ENCODE data around the gene RBM39. TPM values are rescaled to one million over a fixed set of nuclear protein-coding genes. Genes with fewer than 3 reads are reported as not detected.

RBM39 gene
- total and polyA plus RNA-seq, 2 of the 13 experiments (the other 11 are each of a cell fraction or from before 2014, with no cell fraction given): 788 to 920 TPM

GRCh38 chr20:35697696-35698297, 44.3 kb downstream of the RBM39 start (continued):
- TF ChIP-seq, protein P1, sequence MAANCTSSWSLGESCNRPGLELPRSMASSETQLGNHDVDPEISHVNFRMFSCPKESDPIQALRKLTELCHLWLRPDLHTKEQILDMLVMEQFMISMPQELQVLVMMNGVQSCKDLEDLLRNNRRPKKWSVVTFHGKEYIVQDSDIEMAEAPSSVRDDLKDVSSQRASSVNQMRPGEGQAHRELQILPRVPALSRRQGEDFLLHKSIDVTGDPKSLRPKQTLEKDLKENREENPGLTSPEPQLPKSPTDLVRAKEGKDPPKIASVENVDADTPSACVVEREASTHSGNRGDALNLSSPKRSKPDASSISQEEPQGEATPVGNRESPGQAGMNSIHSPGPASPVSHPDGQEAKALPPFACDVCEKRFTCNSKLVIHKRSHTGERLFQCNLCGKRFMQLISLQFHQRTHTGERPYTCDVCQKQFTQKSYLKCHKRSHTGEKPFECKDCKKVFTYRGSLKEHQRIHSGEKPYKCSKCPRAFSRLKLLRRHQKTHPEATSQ (CRISPR knock-in tag; IDR thresholded peaks at IDR 0.05; ENCODE audit: borderline replicate concordance): no peak
- no peak for TF ChIP-seq CC2D1A (CRISPR knock-in tag; IDR thresholded peaks at IDR 0.05)
- 0 out of 2 replicates have a peak, but pooled peaks have one; percentile 17 for TF ChIP-seq MEIS1 (CRISPR knock-in tag; IDR thresholded peaks at IDR 0.05; ENCODE audit: borderline replicate concordance)
- TF ChIP-seq ZMYM2 (CRISPR knock-in tag; IDR thresholded peaks at IDR 0.05): no peak; the same call in 1 of the 2 replicates
- TF ChIP-seq FOXO4 (CRISPR knock-in tag; conservative IDR thresholded peaks at IDR 0.05): no peak
- no peak for TF ChIP-seq ZNF556 (CRISPR knock-in tag; IDR thresholded peaks at IDR 0.05; ENCODE audit: borderline replicate concordance)
- TF ChIP-seq GATAD2A (CRISPR knock-in tag; IDR thresholded peaks at IDR 0.05): no peak
- TF ChIP-seq, protein P2, sequence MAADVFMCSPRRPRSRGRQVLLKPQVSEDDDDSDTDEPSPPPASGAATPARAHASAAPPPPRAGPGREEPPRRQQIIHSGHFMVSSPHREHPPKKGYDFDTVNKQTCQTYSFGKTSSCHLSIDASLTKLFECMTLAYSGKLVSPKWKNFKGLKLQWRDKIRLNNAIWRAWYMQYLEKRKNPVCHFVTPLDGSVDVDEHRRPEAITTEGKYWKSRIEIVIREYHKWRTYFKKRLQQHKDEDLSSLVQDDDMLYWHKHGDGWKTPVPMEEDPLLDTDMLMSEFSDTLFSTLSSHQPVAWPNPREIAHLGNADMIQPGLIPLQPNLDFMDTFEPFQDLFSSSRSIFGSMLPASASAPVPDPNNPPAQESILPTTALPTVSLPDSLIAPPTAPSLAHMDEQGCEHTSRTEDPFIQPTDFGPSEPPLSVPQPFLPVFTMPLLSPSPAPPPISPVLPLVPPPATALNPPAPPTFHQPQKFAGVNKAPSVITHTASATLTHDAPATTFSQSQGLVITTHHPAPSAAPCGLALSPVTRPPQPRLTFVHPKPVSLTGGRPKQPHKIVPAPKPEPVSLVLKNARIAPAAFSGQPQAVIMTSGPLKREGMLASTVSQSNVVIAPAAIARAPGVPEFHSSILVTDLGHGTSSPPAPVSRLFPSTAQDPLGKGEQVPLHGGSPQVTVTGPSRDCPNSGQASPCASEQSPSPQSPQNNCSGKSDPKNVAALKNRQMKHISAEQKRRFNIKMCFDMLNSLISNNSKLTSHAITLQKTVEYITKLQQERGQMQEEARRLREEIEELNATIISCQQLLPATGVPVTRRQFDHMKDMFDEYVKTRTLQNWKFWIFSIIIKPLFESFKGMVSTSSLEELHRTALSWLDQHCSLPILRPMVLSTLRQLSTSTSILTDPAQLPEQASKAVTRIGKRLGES (CRISPR knock-in tag; IDR thresholded peaks at IDR 0.05; ENCODE audit: borderline replicate concordance): no peak
- no peak for TF ChIP-seq ZNF230 (CRISPR knock-in tag; IDR thresholded peaks at IDR 0.05)
- TF ChIP-seq, protein P3, sequence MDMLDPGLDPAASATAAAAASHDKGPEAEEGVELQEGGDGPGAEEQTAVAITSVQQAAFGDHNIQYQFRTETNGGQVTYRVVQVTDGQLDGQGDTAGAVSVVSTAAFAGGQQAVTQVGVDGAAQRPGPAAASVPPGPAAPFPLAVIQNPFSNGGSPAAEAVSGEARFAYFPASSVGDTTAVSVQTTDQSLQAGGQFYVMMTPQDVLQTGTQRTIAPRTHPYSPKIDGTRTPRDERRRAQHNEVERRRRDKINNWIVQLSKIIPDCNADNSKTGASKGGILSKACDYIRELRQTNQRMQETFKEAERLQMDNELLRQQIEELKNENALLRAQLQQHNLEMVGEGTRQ (IDR thresholded peaks at IDR 0.05; ENCODE audit: low read depth, low read length): no peak
- TF ChIP-seq, protein P3 (CRISPR knock-in tag; IDR thresholded peaks at IDR 0.05; ENCODE audit: borderline replicate concordance): no peak
- no peak for TF ChIP-seq ZNF678 (CRISPR knock-in tag; IDR thresholded peaks at IDR 0.05)
- no peak for TF ChIP-seq ZNF276 (CRISPR knock-in tag; IDR thresholded peaks at IDR 0.05; ENCODE audit: low read depth)
- TF ChIP-seq, protein P4, sequence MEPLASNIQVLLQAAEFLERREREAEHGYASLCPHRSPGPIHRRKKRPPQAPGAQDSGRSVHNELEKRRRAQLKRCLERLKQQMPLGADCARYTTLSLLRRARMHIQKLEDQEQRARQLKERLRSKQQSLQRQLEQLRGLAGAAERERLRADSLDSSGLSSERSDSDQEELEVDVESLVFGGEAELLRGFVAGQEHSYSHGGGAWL (CRISPR knock-in tag; IDR thresholded peaks at IDR 0.05): no peak; the same call in 1 of the 2 replicates
- no peak for TF ChIP-seq IRX3 (CRISPR knock-in tag; IDR thresholded peaks at IDR 0.05; ENCODE audit: borderline replicate concordance, low read depth)
- TF ChIP-seq ZSCAN20 (CRISPR knock-in tag; IDR thresholded peaks at IDR 0.05; ENCODE audit: borderline replicate concordance): no peak
- no peak for TF ChIP-seq ZNF614 (CRISPR knock-in tag; IDR thresholded peaks at IDR 0.05; ENCODE audit: borderline replicate concordance)
- no peak for TF ChIP-seq ZMYM3 (CRISPR knock-in tag; IDR thresholded peaks at IDR 0.05)
